ENCODE results near the gene FARS2. TPM values are rescaled to one million over a fixed set of nuclear protein-coding genes. Genes with fewer than 3 reads are reported as not detected.

FARS2 gene
- total and polyA plus RNA-seq, 2 experiments from 2014 or later, result 9.9 to 15.4 TPM

DNA sequence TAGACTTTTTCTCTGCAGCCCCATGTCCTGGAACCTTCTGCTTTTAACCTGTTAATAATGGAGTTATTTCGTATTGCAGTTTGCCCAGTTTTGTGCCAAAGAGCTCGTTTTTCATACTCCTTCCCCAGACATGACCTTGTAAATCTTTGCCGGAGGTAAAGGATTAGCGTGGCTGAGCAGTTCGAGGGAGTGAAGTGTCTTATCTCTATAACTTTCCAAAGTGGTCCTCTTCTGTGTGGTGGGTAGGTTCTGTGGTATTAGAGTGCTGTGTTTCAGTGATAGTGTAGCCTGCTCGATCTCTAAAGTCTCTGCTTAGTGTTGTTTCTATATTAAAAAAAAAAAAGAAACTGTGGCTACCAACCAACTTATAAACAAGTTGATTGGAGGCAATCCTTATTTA lies 67.5 kb downstream of the FARS2 start:
- WGBS (ENCODE audit: low lambda C conversion rate, missing lambda C conversion rate), result 49% methylated on average over 6 of the region's 6 CpGs
- no peak for TF ChIP-seq EZH2phosphoT487 (IDR thresholded peaks at IDR 0.05; ENCODE audit: low read depth, severe bottlenecking, unreplicated experiment)
- no peak for TF ChIP-seq CTCF (IDR thresholded peaks at IDR 0.05; ENCODE audit: poor library complexity)
- no peak for TF ChIP-seq EZH2 (IDR thresholded peaks at IDR 0.05; ENCODE audit: borderline replicate concordance)

GRCh38 chr6:5331845-5332442 lies 70.6 kb downstream of the FARS2 start:
- H2AFZ ChIP-seq, result no peak overlapping the region
- TF ChIP-seq CTCF (IDR thresholded peaks at IDR 0.05; ENCODE audit: poor library complexity) (no peak), EZH2 (IDR thresholded peaks at IDR 0.05; ENCODE audit: borderline replicate concordance) (no peak), EZH2phosphoT487 (IDR thresholded peaks at IDR 0.05; ENCODE audit: low read depth, severe bottlenecking, unreplicated experiment) (no peak)
- no peaks in the 10 kb centered on the region for H3K9me3 ChIP-seq (ENCODE audit: low read depth)
- no peaks in the 10 kb centered on the region for H4K20me1 ChIP-seq (ENCODE audit: insufficient read depth, poor library complexity, severe bottlenecking)
- no peak overlapping the region for H3K27ac ChIP-seq
- 96% methylated on average over 5 of the region's 5 CpGs for WGBS (ENCODE audit: low lambda C conversion rate, missing lambda C conversion rate)
- H3K9me2 ChIP-seq (replicated peaks; ENCODE audit: insufficient read depth), result peaks cover 4% of the 10 kb centered on the region
- H3K4me1 ChIP-seq (ENCODE audit: insufficient read depth), result no peaks in the 10 kb centered on the region
- no peak overlapping the region for H3K4me2 ChIP-seq
- H3K4me3 ChIP-seq, result no peak overlapping the region
- no peak for DNase-seq (ENCODE audit: low spot score)
- H3K79me2 ChIP-seq, result peaks cover 3% of the 10 kb centered on the region
- H3K27me3 ChIP-seq, result no peaks in the 10 kb centered on the region
- no peaks in the 10 kb centered on the region for H3K36me3 ChIP-seq (replicated peaks; ENCODE audit: insufficient read depth, low read depth)

More for the DNA sequence above, 67.5 kb downstream of the FARS2 start:
- Histone ChIP-seq H3K79me2 (peaks cover 3% of the 10 kb centered on the region), H3K27ac (no peak overlapping the region), H3K4me2 (no peak overlapping the region), H3K4me3 (no peak overlapping the region), H3K36me3 (replicated peaks; ENCODE audit: insufficient read depth, low read depth) (no peaks in the 10 kb centered on the region), H2AFZ (no peak overlapping the region), H4K20me1 (ENCODE audit: insufficient read depth, poor library complexity, severe bottlenecking) (no peaks in the 10 kb centered on the region), H3K27me3 (no peaks in the 10 kb centered on the region), H3K9me2 (replicated peaks; ENCODE audit: insufficient read depth) (no peaks in the 10 kb centered on the region), H3K4me1 (ENCODE audit: insufficient read depth) (no peaks in the 10 kb centered on the region), H3K9me3 (ENCODE audit: low read depth) (no peaks in the 10 kb centered on the region)
- no peak for DNase-seq (ENCODE audit: low spot score)

- Histone ChIP-seq H3K9me3 (ENCODE audit: low read depth) (no peaks in the 10 kb centered on the region), H4K20me1 (ENCODE audit: insufficient read depth, poor library complexity, severe bottlenecking) (no peaks in the 10 kb centered on the region), H3K27ac (no peak overlapping the region), H3K27me3 (no peaks in the 10 kb centered on the region), H3K36me3 (replicated peaks; ENCODE audit: insufficient read depth, low read depth) (no peaks in the 10 kb centered on the region), H3K4me3 (no peak overlapping the region), H2AFZ (no peak overlapping the region), H3K4me1 (ENCODE audit: insufficient read depth) (no peaks in the 10 kb centered on the region), H3K9me2 (replicated peaks; ENCODE audit: insufficient read depth) (peaks cover 4% of the 10 kb centered on the region), H3K4me2 (no peak overlapping the region), H3K79me2 (peaks cover 4% of the 10 kb centered on the region)
- DNase-seq (ENCODE audit: low spot score), result no peak
- WGBS (ENCODE audit: low lambda C conversion rate, missing lambda C conversion rate), result 96% methylated on average over 3 of the region's 3 CpGs
- TF ChIP-seq EZH2phosphoT487 (IDR thresholded peaks at IDR 0.05; ENCODE audit: low read depth, severe bottlenecking, unreplicated experiment), result no peak
- no peak for TF ChIP-seq CTCF (IDR thresholded peaks at IDR 0.05; ENCODE audit: poor library complexity)
- TF ChIP-seq EZH2 (IDR thresholded peaks at IDR 0.05; ENCODE audit: borderline replicate concordance), result no peak
Observed at GRCh38 chr6:5333658-5334057, 72.3 kb downstream of the FARS2 start.

Measured in hepatocyte (in vitro differentiated cells).